ENCODE measurements around the gene IL24.

GRCh38 chr1:206859082-206859521 is 38.1 kb upstream of the IL24 start:
- no peak for TF ChIP-seq SREBF2 (IDR thresholded peaks at IDR 0.05)
- no peak for TF ChIP-seq CTCF (IDR thresholded peaks at IDR 0.05)
- TF ChIP-seq RFX5 (IDR thresholded peaks at IDR 0.05), result no peak
